MM.1S (cell line): Measurements from ENCODE around the gene FAM241A.
"Not testable (repeated sequence)": the region's sequence is repeated elsewhere in the genome, so short reads cannot be mapped to it uniquely, and the experiment has no call there.

Experiments used
- DNase-seq: peaks from one replicate; pipeline ENCODE4 v3.0.0-alpha.2; 2015
- H2AFZ ChIP-seq: fragments of 300-600 bp; sonication (generic); 2 replicates; pipeline ENCODE4 v1.6.0; 2016; ENCODE audit warnings: antibody characterized with exemption, low read length
- H3F3A ChIP-seq: fragments of 300-600 bp; sonication (generic); 2 replicates; pipeline ENCODE4 v1.6.1; 2016; ENCODE audit warnings: mild to moderate bottlenecking, antibody characterized with exemption, low read length, moderate library complexity, mixed read lengths; ENCODE audit not compliant: insufficient read depth
- H3K27ac ChIP-seq: fragments of 300-600 bp; sonication (generic); 2 replicates; pipeline ENCODE4 v1.5.1; 2016; ENCODE audit warnings: mild to moderate bottlenecking, low read length
- H3K27me3 ChIP-seq: fragments of 300-600 bp; sonication (generic); replicated peaks from 2 replicates; pipeline ENCODE4 v1.6.0; 2016; ENCODE audit warnings: low read length; ENCODE audit not compliant: insufficient read depth
- H3K36me3 ChIP-seq: fragments of 300-600 bp; sonication (generic); replicated peaks from 2 replicates; pipeline ENCODE4 v1.6.1; 2016; ENCODE audit warnings: mild to moderate bottlenecking, low read length, mixed read lengths; ENCODE audit not compliant: insufficient read depth
- H3K4me1 ChIP-seq: fragments of 300-600 bp; sonication (generic); 2 replicates; pipeline ENCODE4 v1.6.1; 2016; ENCODE audit warnings: low read length, mixed read lengths
- H3K4me2 ChIP-seq: fragments of 300-600 bp; sonication (generic); 2 replicates; pipeline ENCODE4 v1.6.0; 2016; ENCODE audit warnings: low read depth, low read length
- H3K4me3 ChIP-seq: fragments of 300-600 bp; sonication (generic); 2 replicates; pipeline ENCODE4 v1.5.1; 2016; ENCODE audit warnings: low read length, mixed read lengths
- H3K79me2 ChIP-seq: fragments of 300-600 bp; sonication (generic); 2 replicates; pipeline ENCODE4 v1.6.1; 2016; ENCODE audit warnings: mixed run types, low read length, mixed read lengths
- H3K9ac ChIP-seq: fragments of 300-600 bp; sonication (generic); 2 replicates; pipeline ENCODE4 v1.6.1; 2016; ENCODE audit warnings: low read length, mixed read lengths
- H3K9me2 ChIP-seq: fragments of 300-600 bp; sonication (generic); replicated peaks from 2 replicates; pipeline ENCODE4 v1.6.1; 2016; ENCODE audit warnings: mild to moderate bottlenecking, low read length, mixed read lengths; ENCODE audit not compliant: insufficient read depth
- H3K9me3 ChIP-seq: fragments of 300-600 bp; sonication (generic); replicated peaks from 2 replicates; pipeline ENCODE4 v1.6.1; 2016; ENCODE audit warnings: mild to moderate bottlenecking, low read length, mixed read lengths; ENCODE audit not compliant: insufficient read depth
- H4K20me1 ChIP-seq: fragments of 300-600 bp; sonication (generic); 2 replicates; pipeline ENCODE4 v1.6.1; 2016; ENCODE audit warnings: mild to moderate bottlenecking, low read length, moderate library complexity, mixed read lengths; ENCODE audit not compliant: insufficient read depth
- CTCF ChIP-seq: fragments of 300-600 bp; sonication (generic); IDR thresholded peaks from 2 replicates; pipeline ENCODE4 v1.5.1; 2016; ENCODE audit warnings: antibody characterized with exemption, low read length, mixed read lengths
- EZH2 ChIP-seq: fragments of 300-600 bp; sonication (generic); optimal IDR thresholded peaks from 2 replicates; pipeline ENCODE3; 2017; ENCODE audit warnings: low read depth, mild to moderate bottlenecking, antibody characterized with exemption, low read length, mixed read lengths
- EZH2phosphoT487 ChIP-seq: fragments of 300-600 bp; sonication (generic); IDR thresholded peaks from 2 replicates; pipeline ENCODE4 v1.6.1; 2018; ENCODE audit warnings: antibody characterized with exemption, low read length

FAM241A gene

GRCh38 chr4:112153211-112153791, 8.0 kb downstream of the FAM241A start:
- Histone ChIP-seq H3F3A (no peaks in the 10 kb centered on the region), H3K9ac (no peak overlapping the region), H3K9me3 (no peaks in the 10 kb centered on the region), H3K27me3 (no peaks in the 10 kb centered on the region), H3K4me1 (no peaks in the 10 kb centered on the region), H3K36me3 (no peaks in the 10 kb centered on the region), H3K4me2 (no peak overlapping the region), H3K4me3 (no peak overlapping the region), H2AFZ (no peak overlapping the region), H3K9me2 (no peaks in the 10 kb centered on the region), H3K79me2 (peaks cover 4% of the 10 kb centered on the region), H3K27ac (no peak overlapping the region), H4K20me1 (no peaks in the 10 kb centered on the region)
- no peak for DNase-seq
- TF ChIP-seq CTCF: no peak
- TF ChIP-seq EZH2phosphoT487: no peak
- no peak for TF ChIP-seq EZH2

GRCh38 chr4:112156112-112156511, 10.9 kb downstream of the FAM241A start:
- no peak for DNase-seq
- Histone ChIP-seq H3K9ac (no peak overlapping the region), H3K4me2 (no peak overlapping the region), H3F3A (no peaks in the 10 kb centered on the region), H3K9me3 (no peaks in the 10 kb centered on the region), H3K27me3 (no peaks in the 10 kb centered on the region), H3K79me2 (no peaks in the 10 kb centered on the region), H3K4me1 (no peaks in the 10 kb centered on the region), H3K27ac (no peak overlapping the region), H3K36me3 (no peaks in the 10 kb centered on the region), H4K20me1 (no peaks in the 10 kb centered on the region), H3K9me2 (no peaks in the 10 kb centered on the region), H2AFZ (no peak overlapping the region), H3K4me3 (no peak overlapping the region)
- TF ChIP-seq EZH2: no peak
- no peak for TF ChIP-seq EZH2phosphoT487
- TF ChIP-seq CTCF: no peak

- Histone ChIP-seq H3K4me3 (no peak overlapping the region), H3K9me2 (no peaks in the 10 kb centered on the region), H3K4me2 (no peak overlapping the region), H4K20me1 (no peaks in the 10 kb centered on the region), H2AFZ (no peak overlapping the region), H3K27ac (no peak overlapping the region), H3K79me2 (no peaks in the 10 kb centered on the region), H3K9ac (no peak overlapping the region), H3K9me3 (no peaks in the 10 kb centered on the region), H3F3A (no peaks in the 10 kb centered on the region), H3K4me1 (no peaks in the 10 kb centered on the region), H3K27me3 (no peaks in the 10 kb centered on the region), H3K36me3 (no peaks in the 10 kb centered on the region)
- TF ChIP-seq CTCF (no peak), EZH2phosphoT487 (no peak), EZH2 (no peak)
- no peak for DNase-seq
Observed at GRCh38 chr4:112156553-112156952, 11.3 kb downstream of the FAM241A start.

- H2AFZ ChIP-seq, H3F3A ChIP-seq, DNase-seq, H4K20me1 ChIP-seq, H3K36me3 ChIP-seq, H3K9me3 ChIP-seq, H3K9ac ChIP-seq, H3K4me2 ChIP-seq, H3K9me2 ChIP-seq, H3K27me3 ChIP-seq, H3K4me3 ChIP-seq, H3K27ac ChIP-seq, H3K79me2 ChIP-seq: not testable (repeated sequence)
- H3K4me1 ChIP-seq: peaks cover 13% of the 10 kb centered on the region
Observed at GRCh38 chr4:112163706-112164105, 18.5 kb downstream of the FAM241A start.
